Transverse colon (tissue), 4 donors: Measurements from ENCODE around the gene CDK14. TPM values are rescaled to one million over a fixed set of nuclear protein-coding genes. Genes with fewer than 3 reads are reported as not detected.

ENCODE experiments used
- DNase-seq: peaks from one replicate; pipeline ENCODE4 v3.0.0-alpha.2; 2019
- H3K27ac ChIP-seq, 4 donors: fragments of 200-600 bp; sonication (generic); 2 replicates each; pipeline ENCODE4 v1.5.1; 2016 to 2018; ENCODE audit warnings: inconsistent platforms in 4 of 4
- H3K27me3 ChIP-seq: fragments of 200-600 bp; sonication (generic); 2 replicates; pipeline ENCODE4 v1.5.1; 2017; ENCODE audit warnings: inconsistent platforms
- H3K36me3 ChIP-seq, 4 donors: fragments of 200-600 bp; sonication (generic); 2 replicates each; pipeline ENCODE4 v1.5.1; 2017 to 2019; ENCODE audit warnings: inconsistent platforms in 4 of 4
- H3K4me1 ChIP-seq, 4 donors: fragments of 200-600 bp; sonication (generic); 2 replicates each; pipeline ENCODE4 v1.5.1; 2017 to 2020; ENCODE audit warnings: inconsistent platforms in 4 of 4
- H3K4me3 ChIP-seq, 4 donors: fragments of 200-600 bp; sonication (generic); 1 replicate in 1 of 4; 2 replicates in 3 of 4; pipeline versions ENCODE4 v1.5.1 to v1.6.1; 2017 to 2019; ENCODE audit warnings: inconsistent platforms in 4 of 4
- H3K9me3 ChIP-seq, 2 donors: fragments of 200-600 bp; sonication (generic); 2 replicates each; pipeline ENCODE4 v1.5.1; 2017 to 2019; ENCODE audit warnings: inconsistent platforms in 2 of 2
- EP300 ChIP-seq: sonication (generic); formaldehyde crosslinking; IDR thresholded peaks from one replicate; pipeline ENCODE4 v1.6.1; 2017; ENCODE audit warnings: antibody characterized with exemption, low read depth
- POLR2A ChIP-seq: fragments of 450-650 bp; IDR thresholded peaks from one replicate; pipeline ENCODE4 v1.6.1; 2016; ENCODE audit warnings: antibody characterized with exemption, mild to moderate bottlenecking, moderate library complexity
- POLR2AphosphoS5 ChIP-seq, 3 donors: sonication (generic); formaldehyde crosslinking; IDR thresholded peaks; one replicate each; pipeline ENCODE4 v1.6.1; 2016; ENCODE audit warnings: antibody characterized with exemption in 3 of 3
- WGBS, 2 donors: methylation state at CpG; one replicate each; pipeline ENCODE4 v1.1.5; 2018; ENCODE audit warnings: low coverage in 1 of 2; 5-methylcytosine and 5-hydroxymethylcytosine counted together
- in situ Hi-C, 4 donors: fragments of 200-750 bp; cut with MboI; loops; one replicate each; pipeline versions ENCODE4 v1.15.0 to v1.15.1; 2017; ENCODE audit warnings: low sequenced_read_pairs in 3 of 4, low pct_ligation_motif_present in 1 of 4, low pct_unique_long_range_greater_than_20kb in 1 of 4
- intact Hi-C: fragments of 100-400 bp; cut with DNase I; formaldehyde crosslinking; loops from one replicate; pipeline ENCODE4 v1.15.1; 2023; ENCODE audit warnings: low total_unique reads
- total RNA-seq, 4 donors: library from RNA; depleted of rRNA; stranded (reverse); fragments of >200 nt; gene quantifications; one replicate each; pipeline ENCODE4 v1.1.0, GENCODE V29; 2016
- TF ChIP-seq, protein P1 (sequence below), 5 experiments: fragments of 200-600 bp in 3 of 5; fragments of 450-650 bp in 2 of 5; sonication (generic) in 3 of 5; IDR thresholded peaks; 1 replicate in 2 of 5; 2 replicates in 3 of 5; pipeline ENCODE4 v1.5.1; 2016 to 2017; ENCODE audit warnings: antibody characterized with exemption in 5 of 5, inconsistent platforms in 3 of 5, mild to moderate bottlenecking in 2 of 5, moderate library complexity in 1 of 5

The CDK14 gene
- total RNA-seq, 4 donors from 2014 or later = 0.40 to 15.4 (median 4.8) TPM

DNA sequence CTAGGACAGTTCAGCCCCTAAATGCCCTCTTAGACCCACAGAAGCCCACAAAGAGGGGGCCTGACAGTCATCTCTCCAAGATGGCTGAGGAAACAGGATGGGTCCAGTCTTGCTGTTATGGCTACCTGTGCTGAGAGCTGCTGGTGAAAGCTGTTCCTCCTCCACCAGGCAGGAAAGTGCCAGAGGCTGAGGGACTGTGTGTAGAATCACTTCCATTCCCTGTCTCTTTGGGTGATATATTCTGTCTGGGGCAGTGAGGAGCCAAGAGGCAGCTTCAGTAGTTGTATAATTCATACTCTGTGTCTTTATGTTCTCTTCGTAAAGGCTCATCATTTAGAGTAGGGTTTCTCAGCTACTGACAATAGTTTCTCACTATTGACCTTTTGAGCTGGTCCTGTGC is 425.8 kb downstream of the CDK14 start:
- H3K36me3 ChIP-seq = no peaks in the 10 kb centered on the region
- intact Hi-C loops (no loop called here), in situ Hi-C loops (no loop called here)
- WGBS, 2 donors = 83 to 91% methylated on average over 1 of the region's 1 CpG
- no peak overlapping the region for H3K4me3 ChIP-seq
- no peaks in the 10 kb centered on the region for H3K4me1 ChIP-seq
- no peak for DNase-seq
- H3K27me3 ChIP-seq = no peaks in the 10 kb centered on the region
- TF ChIP-seq, protein P1, sequence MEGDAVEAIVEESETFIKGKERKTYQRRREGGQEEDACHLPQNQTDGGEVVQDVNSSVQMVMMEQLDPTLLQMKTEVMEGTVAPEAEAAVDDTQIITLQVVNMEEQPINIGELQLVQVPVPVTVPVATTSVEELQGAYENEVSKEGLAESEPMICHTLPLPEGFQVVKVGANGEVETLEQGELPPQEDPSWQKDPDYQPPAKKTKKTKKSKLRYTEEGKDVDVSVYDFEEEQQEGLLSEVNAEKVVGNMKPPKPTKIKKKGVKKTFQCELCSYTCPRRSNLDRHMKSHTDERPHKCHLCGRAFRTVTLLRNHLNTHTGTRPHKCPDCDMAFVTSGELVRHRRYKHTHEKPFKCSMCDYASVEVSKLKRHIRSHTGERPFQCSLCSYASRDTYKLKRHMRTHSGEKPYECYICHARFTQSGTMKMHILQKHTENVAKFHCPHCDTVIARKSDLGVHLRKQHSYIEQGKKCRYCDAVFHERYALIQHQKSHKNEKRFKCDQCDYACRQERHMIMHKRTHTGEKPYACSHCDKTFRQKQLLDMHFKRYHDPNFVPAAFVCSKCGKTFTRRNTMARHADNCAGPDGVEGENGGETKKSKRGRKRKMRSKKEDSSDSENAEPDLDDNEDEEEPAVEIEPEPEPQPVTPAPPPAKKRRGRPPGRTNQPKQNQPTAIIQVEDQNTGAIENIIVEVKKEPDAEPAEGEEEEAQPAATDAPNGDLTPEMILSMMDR (IDR thresholded peaks at IDR 0.05) = no peak
- TF ChIP-seq POLR2AphosphoS5 (IDR thresholded peaks at IDR 0.05) (no peak), POLR2A (no peak), EP300 (no peak)
- H3K27ac ChIP-seq = no peak overlapping the region
- no peaks in the 10 kb centered on the region for H3K9me3 ChIP-seq

DNA sequence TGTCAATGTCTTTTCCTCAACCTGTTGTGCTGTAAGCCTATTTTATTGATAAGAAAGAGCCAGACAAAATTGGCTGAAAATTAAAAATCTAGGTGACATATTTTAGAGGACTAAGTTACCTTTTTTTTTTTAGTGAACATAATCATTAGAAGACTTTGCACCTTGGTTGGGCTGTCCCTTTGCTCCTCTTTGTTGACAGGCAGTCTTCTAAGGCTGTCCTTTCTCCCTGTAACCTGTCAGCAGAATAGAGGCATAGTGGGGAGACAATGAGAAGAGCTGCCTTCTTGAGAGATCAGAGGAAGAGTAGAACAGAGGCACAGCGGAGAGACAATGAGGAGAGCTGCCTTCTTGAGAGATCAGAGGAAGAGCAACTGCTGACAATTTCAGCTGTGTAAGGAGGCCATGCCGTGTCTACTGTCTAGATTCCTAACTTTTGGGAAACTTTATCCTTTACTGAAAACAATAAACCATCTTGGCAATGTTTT is 429.8 kb downstream of the CDK14 start:
- WGBS, 2 donors = 66 to 96% methylated on average over 2 of the region's 2 CpGs
- Histone ChIP-seq H3K36me3 (no peaks in the 10 kb centered on the region), H3K4me3 (no peak overlapping the region), H3K9me3 (no peaks in the 10 kb centered on the region), H3K27ac (no peak overlapping the region), H3K27me3 (no peaks in the 10 kb centered on the region), H3K4me1 (no peaks in the 10 kb centered on the region)
- DNase-seq = no peak
- TF ChIP-seq, protein P1 (IDR thresholded peaks at IDR 0.05) = no peak
- TF ChIP-seq EP300 = no peak
- TF ChIP-seq POLR2A = no peak
- TF ChIP-seq POLR2AphosphoS5 (IDR thresholded peaks at IDR 0.05) = no peak
- intact Hi-C loops = no loop called here
- in situ Hi-C loops = loop anchor here in 3 of 4 donors (25.0 kb wide), 2 partner anchors 439 to 564 kb away; partner anchors contain the start of genes PTTG1IP2 (in 3 of the 3) and CDK14 (in 1 of the 3)

DNA sequence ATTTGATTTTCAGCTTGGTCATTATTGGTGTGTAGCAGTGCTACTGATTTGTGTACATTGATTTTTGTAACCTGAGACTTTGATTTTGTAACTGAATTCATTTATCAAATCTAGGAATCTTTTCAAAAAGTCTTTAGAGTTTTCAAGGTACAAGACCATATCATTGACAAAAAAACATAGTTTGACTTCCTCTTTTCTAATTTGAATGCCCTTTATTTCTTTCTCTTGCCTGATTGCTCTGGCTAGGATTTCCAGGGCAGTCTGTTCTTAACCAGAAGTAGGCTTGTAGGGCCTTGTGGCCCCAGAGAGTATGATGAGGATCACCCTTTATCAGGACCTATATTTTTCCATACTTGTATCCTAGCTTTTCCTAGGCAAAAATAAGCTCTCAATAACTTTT is 433.6 kb downstream of the CDK14 start:
- H3K4me3 ChIP-seq = no peak overlapping the region
- intact Hi-C loops (loop anchor here (10.0 kb wide), 1 partner anchor 575 kb away; no protein-coding TSS in a partner anchor), in situ Hi-C loops (loop anchor here in 3 of 4 donors (25.0 kb wide), 2 partner anchors 442 to 567 kb away; partner anchors contain the start of genes PTTG1IP2 (in 3 of the 3) and CDK14 (in 1 of the 3))
- H3K27me3 ChIP-seq = no peaks in the 10 kb centered on the region
- no peaks in the 10 kb centered on the region for H3K36me3 ChIP-seq
- TF ChIP-seq, protein P1 (IDR thresholded peaks at IDR 0.05) = no peak
- TF ChIP-seq EP300 (no peak), POLR2A (no peak), POLR2AphosphoS5 (IDR thresholded peaks at IDR 0.05) (no peak)
- H3K27ac ChIP-seq = no peak overlapping the region
- no peak for DNase-seq
- peaks cover 0 to 3% (median 0%) of the 10 kb centered on the region in 4 donors for H3K4me1 ChIP-seq
- H3K9me3 ChIP-seq = no peaks in the 10 kb centered on the region

DNA sequence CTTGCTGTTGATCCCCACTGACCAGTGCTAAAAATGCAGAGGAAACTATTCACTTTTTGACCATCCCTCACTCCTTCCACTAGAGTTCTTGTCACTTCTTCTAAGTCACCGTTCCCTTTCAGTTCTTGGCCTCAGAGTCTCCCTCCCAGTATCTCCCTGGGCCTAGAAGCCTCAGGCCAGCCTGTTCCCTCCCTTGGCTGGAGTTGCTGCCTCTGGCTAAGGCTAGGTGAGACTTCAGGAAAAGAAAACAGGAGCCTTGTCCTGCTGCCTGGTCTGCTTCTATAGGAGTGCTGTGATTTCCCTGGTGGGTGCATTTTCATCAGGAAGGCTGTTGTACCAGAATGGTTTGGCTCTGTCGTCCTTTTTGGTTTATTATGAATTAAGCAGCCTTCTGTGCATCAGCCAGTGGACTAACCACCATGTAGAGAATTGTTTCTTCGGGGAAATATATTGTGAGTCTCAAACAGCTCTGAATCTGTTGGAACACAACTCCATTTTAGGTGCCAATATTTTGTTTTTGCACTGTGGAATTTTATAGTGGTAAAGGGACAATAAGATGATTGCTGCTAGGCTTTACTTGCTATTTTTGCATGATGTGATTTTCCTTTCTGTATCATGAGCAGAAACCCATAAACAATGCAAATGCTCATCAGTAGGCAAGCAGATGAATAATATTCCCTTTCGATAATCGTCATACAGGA is 434.7 kb downstream of the CDK14 start:
- no peaks in the 10 kb centered on the region for H3K36me3 ChIP-seq
- H3K9me3 ChIP-seq = no peaks in the 10 kb centered on the region
- H3K27ac ChIP-seq = no peak overlapping the region
- peaks cover 0 to 3% (median 0%) of the 10 kb centered on the region in 4 donors for H3K4me1 ChIP-seq
- in situ Hi-C loops = loop anchor here in 3 of 4 donors (25.0 kb wide), 2 partner anchors 444 to 569 kb away; partner anchors contain the start of genes PTTG1IP2 (in 3 of the 3) and CDK14 (in 1 of the 3)
- H3K4me3 ChIP-seq = no peak overlapping the region
- 86% methylated on average over 3 to 5 of the region's 5 CpGs for WGBS, 2 donors
- no peak for TF ChIP-seq POLR2A
- TF ChIP-seq POLR2AphosphoS5 (IDR thresholded peaks at IDR 0.05) = no peak
- TF ChIP-seq, protein P1 (IDR thresholded peaks at IDR 0.05) = no peak
- no peak for TF ChIP-seq EP300
- DNase-seq = no peak
- no peaks in the 10 kb centered on the region for H3K27me3 ChIP-seq
- intact Hi-C loops = loop anchor here (10.0 kb wide), 1 partner anchor 576 kb away; no protein-coding TSS in a partner anchor
